ENCODE data around the gene CKAP5.

- TF ChIP-seq RAD21 (IDR thresholded peaks at IDR 0.05; ENCODE audit: low read length), result no peak
- no peak for TF ChIP-seq USF2 (IDR thresholded peaks at IDR 0.05; ENCODE audit: borderline replicate concordance, low read depth, low read length)
- TF ChIP-seq GATA2 (CRISPR knock-in tag; IDR thresholded peaks at IDR 0.05), result no peak
- TF ChIP-seq CTCF (IDR thresholded peaks at IDR 0.05), result no peak
- TF ChIP-seq YY1 (IDR thresholded peaks at IDR 0.05; ENCODE audit: low read depth), result no peak
- no peak for TF ChIP-seq CHD2 (IDR thresholded peaks at IDR 0.05; ENCODE audit: low read length, partially characterized antibody)
- no peak for TF ChIP-seq MAX (IDR thresholded peaks at IDR 0.05; ENCODE audit: low read depth)
- no peak for TF ChIP-seq POLR2AphosphoS5 (IDR thresholded peaks at IDR 0.05; ENCODE audit: low read depth, low read length)
- TF ChIP-seq MXI1 (IDR thresholded peaks at IDR 0.05; ENCODE audit: low read depth, low read length), result no peak
These were observed 100.8 kb downstream of the CKAP5 start for GRCh38 chr11:46745328-46745727.

Measured in SK-N-SH (cell line).